ENCODE data around the gene OCIAD2. TPM values are rescaled to one million over a fixed set of nuclear protein-coding genes. Genes with fewer than 3 reads are reported as not detected.
A peak's percentile ranks its signal among the peaks of the same experiment; 100 is the strongest.

Gene OCIAD2
- total RNA-seq, 1 experiment from 2014 or later = 64.0 TPM

DNA sequence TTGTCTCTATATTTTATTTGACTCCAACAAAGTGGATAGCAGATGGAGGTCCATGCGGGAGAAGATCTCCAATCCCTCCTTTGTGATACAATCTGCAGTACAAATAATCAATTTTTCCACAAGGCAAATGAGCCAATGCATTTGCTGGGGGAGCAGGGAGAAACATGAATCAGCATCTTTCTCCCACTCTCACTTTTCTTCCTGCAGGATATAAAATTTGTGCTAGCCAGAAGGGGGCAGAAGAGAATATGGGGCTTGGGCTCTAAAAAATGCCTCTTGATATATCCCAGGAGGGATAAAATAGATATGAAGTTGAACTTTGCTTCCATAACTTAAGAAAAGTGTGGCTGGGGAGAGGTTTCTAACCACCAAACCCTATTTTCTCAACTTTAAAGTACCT lies 41.2 kb upstream of the OCIAD2 start:
- H2AFZ ChIP-seq (ENCODE audit: low read depth, low read length, poor library complexity, severe bottlenecking) = peak overlapping the region; percentile 7
- CTCF ChIA-PET = no interaction called here
- peaks cover 12 to 26% of the 10 kb centered on the region in 2 experiments for H3K4me1 ChIP-seq (ENCODE audit: control insufficient read depth in 1 of 2, insufficient read depth in 2 of 2, low read length in 2 of 2)
- no TSS peak for BruUV-seq (replicated peaks)
- DNase-seq (ENCODE audit: low read depth, low spot score) (no peak), ATAC-seq (no peak)
- intact Hi-C loops (cut with micrococcal nuclease) = no loop called here
- H3K79me2 ChIP-seq (ENCODE audit: insufficient read depth, low read length) = no peaks in the 10 kb centered on the region
- H4K20me1 ChIP-seq (ENCODE audit: insufficient read depth) = no peaks in the 10 kb centered on the region
- RAD21 ChIA-PET (ENCODE audit: low non-redundant PET in 1 of 2, low total read pairs in 2 of 2, uncharacterized antibody in 2 of 2, unreplicated experiment in 2 of 2) = no interaction called here
- no peak overlapping the region for H3K27ac ChIP-seq (ENCODE audit: low read depth, low read length)
- no peaks in the 10 kb centered on the region for H3K9me2 ChIP-seq (ENCODE audit: insufficient read depth)
- H3K4me2 ChIP-seq (ENCODE audit: low read length) = no peak overlapping the region
- peaks cover 0 to 5% of the 10 kb centered on the region in 2 experiments; a peak in 1 of 4 replicates for H3K9me3 ChIP-seq (ENCODE audit: control insufficient read depth in 1 of 2, insufficient read depth in 1 of 2, low read depth in 1 of 2, low read length in 2 of 2)
- TF ChIP-seq, protein P1, sequence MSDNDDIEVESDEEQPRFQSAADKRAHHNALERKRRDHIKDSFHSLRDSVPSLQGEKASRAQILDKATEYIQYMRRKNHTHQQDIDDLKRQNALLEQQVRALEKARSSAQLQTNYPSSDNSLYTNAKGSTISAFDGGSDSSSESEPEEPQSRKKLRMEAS (IDR thresholded peaks at IDR 0.05) = no peak
- TF ChIP-seq JUND (IDR thresholded peaks at IDR 0.05) (no peak), ZNF274 (IDR thresholded peaks at IDR 0.05; ENCODE audit: low read depth, low read length) (no peak), EZH2phosphoT487 (IDR thresholded peaks at IDR 0.05; ENCODE audit: borderline replicate concordance) (no peak), FOSL1 (IDR thresholded peaks at IDR 0.05; ENCODE audit: low read depth) (no peak), POLR2AphosphoS5 (IDR thresholded peaks at IDR 0.05; ENCODE audit: low read depth, low read length) (no peak), RAD21 (IDR thresholded peaks at IDR 0.05; ENCODE audit: low read depth) (0 out of 2 replicates have a peak, but pooled peaks have one; percentile 21)
- TF ChIP-seq, protein P2, sequence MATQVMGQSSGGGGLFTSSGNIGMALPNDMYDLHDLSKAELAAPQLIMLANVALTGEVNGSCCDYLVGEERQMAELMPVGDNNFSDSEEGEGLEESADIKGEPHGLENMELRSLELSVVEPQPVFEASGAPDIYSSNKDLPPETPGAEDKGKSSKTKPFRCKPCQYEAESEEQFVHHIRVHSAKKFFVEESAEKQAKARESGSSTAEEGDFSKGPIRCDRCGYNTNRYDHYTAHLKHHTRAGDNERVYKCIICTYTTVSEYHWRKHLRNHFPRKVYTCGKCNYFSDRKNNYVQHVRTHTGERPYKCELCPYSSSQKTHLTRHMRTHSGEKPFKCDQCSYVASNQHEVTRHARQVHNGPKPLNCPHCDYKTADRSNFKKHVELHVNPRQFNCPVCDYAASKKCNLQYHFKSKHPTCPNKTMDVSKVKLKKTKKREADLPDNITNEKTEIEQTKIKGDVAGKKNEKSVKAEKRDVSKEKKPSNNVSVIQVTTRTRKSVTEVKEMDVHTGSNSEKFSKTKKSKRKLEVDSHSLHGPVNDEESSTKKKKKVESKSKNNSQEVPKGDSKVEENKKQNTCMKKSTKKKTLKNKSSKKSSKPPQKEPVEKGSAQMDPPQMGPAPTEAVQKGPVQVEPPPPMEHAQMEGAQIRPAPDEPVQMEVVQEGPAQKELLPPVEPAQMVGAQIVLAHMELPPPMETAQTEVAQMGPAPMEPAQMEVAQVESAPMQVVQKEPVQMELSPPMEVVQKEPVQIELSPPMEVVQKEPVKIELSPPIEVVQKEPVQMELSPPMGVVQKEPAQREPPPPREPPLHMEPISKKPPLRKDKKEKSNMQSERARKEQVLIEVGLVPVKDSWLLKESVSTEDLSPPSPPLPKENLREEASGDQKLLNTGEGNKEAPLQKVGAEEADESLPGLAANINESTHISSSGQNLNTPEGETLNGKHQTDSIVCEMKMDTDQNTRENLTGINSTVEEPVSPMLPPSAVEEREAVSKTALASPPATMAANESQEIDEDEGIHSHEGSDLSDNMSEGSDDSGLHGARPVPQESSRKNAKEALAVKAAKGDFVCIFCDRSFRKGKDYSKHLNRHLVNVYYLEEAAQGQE (IDR thresholded peaks at IDR 0.05; ENCODE audit: low read depth) = no peak
- TF ChIP-seq, protein P3, sequence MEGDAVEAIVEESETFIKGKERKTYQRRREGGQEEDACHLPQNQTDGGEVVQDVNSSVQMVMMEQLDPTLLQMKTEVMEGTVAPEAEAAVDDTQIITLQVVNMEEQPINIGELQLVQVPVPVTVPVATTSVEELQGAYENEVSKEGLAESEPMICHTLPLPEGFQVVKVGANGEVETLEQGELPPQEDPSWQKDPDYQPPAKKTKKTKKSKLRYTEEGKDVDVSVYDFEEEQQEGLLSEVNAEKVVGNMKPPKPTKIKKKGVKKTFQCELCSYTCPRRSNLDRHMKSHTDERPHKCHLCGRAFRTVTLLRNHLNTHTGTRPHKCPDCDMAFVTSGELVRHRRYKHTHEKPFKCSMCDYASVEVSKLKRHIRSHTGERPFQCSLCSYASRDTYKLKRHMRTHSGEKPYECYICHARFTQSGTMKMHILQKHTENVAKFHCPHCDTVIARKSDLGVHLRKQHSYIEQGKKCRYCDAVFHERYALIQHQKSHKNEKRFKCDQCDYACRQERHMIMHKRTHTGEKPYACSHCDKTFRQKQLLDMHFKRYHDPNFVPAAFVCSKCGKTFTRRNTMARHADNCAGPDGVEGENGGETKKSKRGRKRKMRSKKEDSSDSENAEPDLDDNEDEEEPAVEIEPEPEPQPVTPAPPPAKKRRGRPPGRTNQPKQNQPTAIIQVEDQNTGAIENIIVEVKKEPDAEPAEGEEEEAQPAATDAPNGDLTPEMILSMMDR (IDR thresholded peaks at IDR 0.05 in 2 of 3, conservative IDR thresholded peaks at IDR 0.05 in 1 of 3; ENCODE audit: borderline replicate concordance in 1 of 3, insufficient read depth in 1 of 3, low read depth in 2 of 3, low read length in 2 of 3) = peak; percentile 23 to 35 (median 29); a peak in 3 of 6 replicates
- no peaks in the 10 kb centered on the region for H3K27me3 ChIP-seq (ENCODE audit: insufficient read depth, low read length)
- POLR2A ChIA-PET = no interaction called here
- H3K4me3 ChIP-seq (replicated peaks in 1 of 2; ENCODE audit: low read depth in 1 of 2, low read length in 2 of 2) = no peak overlapping the region
- no peak overlapping the region for H3K9ac ChIP-seq (ENCODE audit: low read length)
- no peaks in the 10 kb centered on the region for H3K36me3 ChIP-seq (ENCODE audit: control insufficient read depth in 1 of 2, insufficient read depth in 2 of 2, low read length in 2 of 2)
